ENCODE measurements around the gene CYTL1.
"Not testable (repeated sequence)": the region's sequence is repeated elsewhere in the genome, so short reads cannot be mapped to it uniquely, and the experiment has no call there.

The CYTL1 gene

GRCh38 chr4:5019274-5019673 is at the start of gene CYTL1:
CYTL1 (minus strand) TSS chr4:5019458; CDS start chr4:5019445, 13 bp downstream.
- DNase-seq: no peak

- no peak for DNase-seq
Observed at GRCh38 chr4:5067908-5068307, 48.6 kb upstream of the CYTL1 start.

GRCh38 chr4:5066968-5067367 is 47.7 kb upstream of the CYTL1 start:
- not testable (repeated sequence) for DNase-seq

GRCh38 chr4:5066101-5066500 is 46.8 kb upstream of the CYTL1 start:
- DNase-seq: no peak

GRCh38 chr4:5055411-5055810 is 36.2 kb upstream of the CYTL1 start:
- DNase-seq: no peak

GRCh38 chr4:5054532-5054931 is 35.3 kb upstream of the CYTL1 start:
- DNase-seq: no peak

- DNase-seq: no peak
Observed at GRCh38 chr4:5052726-5053425, 33.6 kb upstream of the CYTL1 start.

GRCh38 chr4:5052204-5052702 is 33.0 kb upstream of the CYTL1 start:
- DNase-seq: no peak

GRCh38 chr4:5051278-5052203 is 32.3 kb upstream of the CYTL1 start, which contains the start of gene STK32B:
STK32B (plus strand) TSS chr4:5051480.
- DNase-seq: peak; percentile 39

GRCh38 chr4:5050520-5051277 is 31.4 kb upstream of the CYTL1 start:
- DNase-seq: peak; percentile 57

GRCh38 chr4:5048721-5049120 is 29.5 kb upstream of the CYTL1 start:
- no peak for DNase-seq

- no peak for DNase-seq
Observed at GRCh38 chr4:5045097-5045496, 25.8 kb upstream of the CYTL1 start.

- DNase-seq: no peak
Observed at GRCh38 chr4:5044341-5044740, 25.1 kb upstream of the CYTL1 start.

- no peak for DNase-seq
Observed at GRCh38 chr4:5043579-5043978, 24.3 kb upstream of the CYTL1 start.

- no peak for DNase-seq
Observed at GRCh38 chr4:5041699-5042098, 22.4 kb upstream of the CYTL1 start.

- no peak for DNase-seq
Observed at GRCh38 chr4:5040856-5041620, 21.8 kb upstream of the CYTL1 start.

GRCh38 chr4:5039800-5040199 is 20.5 kb upstream of the CYTL1 start:
- DNase-seq: no peak

- DNase-seq: no peak
Observed at GRCh38 chr4:5037553-5038551, 18.6 kb upstream of the CYTL1 start.

GRCh38 chr4:5036239-5036638 is 17.0 kb upstream of the CYTL1 start:
- no peak for DNase-seq

- no peak for DNase-seq
Observed at GRCh38 chr4:5034206-5034605, 14.9 kb upstream of the CYTL1 start.

- DNase-seq: no peak
Observed at GRCh38 chr4:5033281-5033841, 14.1 kb upstream of the CYTL1 start.

Data from stimulated activated CD8-positive, alpha-beta memory T cell treated with anti-CD3 and anti-CD28 coated beads, Interleukin-4, amount 100 ng/mL, for 48 hours (primary cell).